Activated T-cell treated with anti-CD3 and anti-CD28 coated beads, Interleukin-2, amount 50 U/mL, for 24 hours (primary cell): ENCODE data around the gene KCNJ10.
A peak's percentile ranks its signal among the peaks of the same experiment; 100 is the strongest.

Experiments
- DNase-seq: peaks from one replicate; pipeline ENCODE4 v3.0.0-alpha.2; 2020
- H3K27ac Mint-ChIP-seq: 2 replicates; pipeline ENCODE4 v1.8.0; 2020; ENCODE audit warnings: mild to moderate bottlenecking, mixed read lengths
- H3K27me3 Mint-ChIP-seq: 2 replicates; pipeline ENCODE4 v1.8.0; 2020; ENCODE audit warnings: mixed read lengths
- H3K36me3 Mint-ChIP-seq: 2 replicates; pipeline ENCODE4 v1.8.0; 2020; ENCODE audit warnings: low read depth, mixed read lengths
- H3K4me1 Mint-ChIP-seq: 2 replicates; pipeline ENCODE4 v1.8.0; 2020; ENCODE audit warnings: low read depth, mixed read lengths
- H3K4me3 Mint-ChIP-seq: 2 replicates; pipeline ENCODE4 v1.8.0; 2020; ENCODE audit warnings: mild to moderate bottlenecking, moderate library complexity, mixed read lengths
- H3K9me3 Mint-ChIP-seq: 2 replicates; pipeline ENCODE4 v1.8.0; 2020; ENCODE audit warnings: mixed read lengths

The KCNJ10 gene

DNA sequence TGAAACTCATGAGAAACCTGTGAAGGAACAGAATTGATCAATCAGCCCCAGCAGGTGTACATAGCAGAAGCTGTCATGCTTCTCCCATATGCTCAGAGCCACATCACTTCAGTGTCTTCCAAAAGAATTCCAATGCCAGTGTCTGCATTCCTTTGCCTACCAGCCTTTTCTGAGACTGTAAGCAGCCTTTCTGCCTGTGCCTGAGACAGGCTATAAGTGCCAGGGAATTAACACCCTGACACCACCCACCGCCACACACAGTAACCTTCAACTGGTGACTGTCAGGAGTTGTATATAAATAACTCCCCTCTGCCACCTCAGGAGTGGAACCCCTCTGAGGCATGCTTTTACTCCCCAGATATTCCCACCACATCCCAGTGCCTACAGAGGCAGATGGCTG is 77.8 kb downstream of the KCNJ10 start:
- H3K4me1 Mint-ChIP-seq = peaks cover 9% of the 10 kb centered on the region
- H3K4me3 Mint-ChIP-seq = no peak overlapping the region
- peaks cover 11% of the 10 kb centered on the region for H3K27me3 Mint-ChIP-seq
- no peak for DNase-seq
- no peaks in the 10 kb centered on the region for H3K9me3 Mint-ChIP-seq
- H3K27ac Mint-ChIP-seq = peak overlapping the region; percentile 61
- H3K36me3 Mint-ChIP-seq = no peaks in the 10 kb centered on the region

DNA sequence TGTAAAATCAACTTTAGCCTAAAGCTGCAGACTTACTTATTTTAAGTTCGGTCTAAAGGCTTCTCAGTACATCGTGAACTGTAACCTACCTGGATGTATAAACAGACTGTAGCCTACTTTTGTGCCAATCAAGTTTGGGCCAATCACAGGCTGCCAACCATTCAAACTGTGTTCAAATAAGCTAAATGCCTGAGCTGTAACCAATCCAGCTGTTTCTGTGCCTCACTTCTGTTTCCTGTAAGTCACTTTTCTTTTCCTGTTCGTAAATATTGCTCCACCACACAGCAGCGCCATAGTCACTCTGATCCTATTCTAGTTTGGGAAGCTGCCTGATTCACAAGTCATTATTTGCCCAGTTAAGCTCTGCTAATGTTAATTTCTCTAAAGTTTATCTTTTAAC is 78.4 kb downstream of the KCNJ10 start:
- Mint-ChIP-seq H3K27me3 (peaks cover 9% of the 10 kb centered on the region), H3K4me1 (peaks cover 9% of the 10 kb centered on the region), H3K36me3 (no peaks in the 10 kb centered on the region), H3K4me3 (no peak overlapping the region), H3K27ac (no peak overlapping the region), H3K9me3 (no peaks in the 10 kb centered on the region)
- DNase-seq = no peak

DNA sequence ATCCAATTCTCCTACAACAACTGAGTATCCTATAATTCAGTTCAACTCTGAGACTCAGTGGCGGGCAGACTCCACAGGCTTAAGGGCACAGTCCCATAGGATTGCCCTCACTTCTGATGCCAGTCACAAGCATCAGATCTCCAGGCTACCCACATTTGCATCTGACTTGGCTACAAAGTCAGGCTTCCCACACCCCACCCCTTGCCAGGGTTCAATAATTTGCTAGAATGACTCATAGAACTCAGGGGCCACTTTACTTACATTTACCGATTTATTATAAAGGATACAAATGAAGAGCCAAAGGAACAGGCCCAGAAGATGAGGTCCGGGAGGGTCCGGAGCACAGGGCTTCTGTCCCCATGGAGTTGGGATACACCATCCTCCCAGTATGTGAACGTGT is 80.0 kb downstream of the KCNJ10 start:
- no peak overlapping the region for H3K27ac Mint-ChIP-seq
- peaks cover 9% of the 10 kb centered on the region for H3K4me1 Mint-ChIP-seq
- peaks cover 11% of the 10 kb centered on the region for H3K27me3 Mint-ChIP-seq
- H3K36me3 Mint-ChIP-seq = no peaks in the 10 kb centered on the region
- no peak for DNase-seq
- H3K9me3 Mint-ChIP-seq = no peaks in the 10 kb centered on the region
- no peak overlapping the region for H3K4me3 Mint-ChIP-seq

DNA sequence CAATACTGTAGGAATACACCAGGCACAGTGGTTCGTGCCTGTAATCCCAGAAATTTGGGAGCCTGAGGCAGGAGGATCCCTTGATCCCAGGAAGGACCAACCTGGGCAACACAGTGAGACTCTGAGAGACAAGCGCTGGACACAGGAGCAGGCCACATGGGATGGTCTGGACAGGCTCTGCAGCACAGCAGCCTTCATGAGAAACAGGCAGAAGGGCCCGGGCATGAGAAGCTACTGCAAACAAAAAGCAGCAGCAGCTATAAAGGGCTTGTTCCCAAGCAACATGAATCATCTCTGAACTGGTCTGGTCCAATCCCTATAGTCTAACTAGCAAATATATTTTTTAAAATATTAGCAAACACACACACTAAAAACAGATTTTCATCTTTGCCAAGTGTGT is 80.4 kb downstream of the KCNJ10 start:
- no peak overlapping the region for H3K27ac Mint-ChIP-seq
- peaks cover 9% of the 10 kb centered on the region for H3K4me1 Mint-ChIP-seq
- H3K36me3 Mint-ChIP-seq = no peaks in the 10 kb centered on the region
- H3K9me3 Mint-ChIP-seq = no peaks in the 10 kb centered on the region
- peaks cover 14% of the 10 kb centered on the region for H3K27me3 Mint-ChIP-seq
- H3K4me3 Mint-ChIP-seq = no peak overlapping the region
- DNase-seq = no peak

DNA sequence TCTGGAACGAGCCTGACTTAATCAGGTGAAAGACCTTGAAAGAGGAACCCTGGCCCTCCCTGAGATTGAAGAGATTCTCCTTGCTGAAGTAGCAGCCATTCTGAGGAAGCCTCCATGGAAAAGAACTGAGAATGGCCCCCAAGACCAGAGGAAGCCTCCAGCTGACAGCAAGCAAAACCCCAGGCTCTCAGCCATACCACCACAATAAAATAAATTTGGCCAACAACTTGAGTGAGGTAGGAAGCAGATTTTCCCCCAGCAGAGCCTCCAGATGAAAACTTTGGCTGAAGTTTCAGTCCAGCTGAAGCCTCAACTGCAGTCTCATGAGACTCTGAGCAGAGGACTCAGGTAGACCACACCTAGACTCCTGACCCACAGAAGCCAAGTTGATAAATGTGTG is 82.0 kb downstream of the KCNJ10 start:
- H3K36me3 Mint-ChIP-seq = no peaks in the 10 kb centered on the region
- peaks cover 22% of the 10 kb centered on the region for H3K27me3 Mint-ChIP-seq
- H3K27ac Mint-ChIP-seq = no peak overlapping the region
- H3K9me3 Mint-ChIP-seq = no peaks in the 10 kb centered on the region
- no peak for DNase-seq
- H3K4me3 Mint-ChIP-seq = no peak overlapping the region
- peaks cover 9% of the 10 kb centered on the region for H3K4me1 Mint-ChIP-seq

DNA sequence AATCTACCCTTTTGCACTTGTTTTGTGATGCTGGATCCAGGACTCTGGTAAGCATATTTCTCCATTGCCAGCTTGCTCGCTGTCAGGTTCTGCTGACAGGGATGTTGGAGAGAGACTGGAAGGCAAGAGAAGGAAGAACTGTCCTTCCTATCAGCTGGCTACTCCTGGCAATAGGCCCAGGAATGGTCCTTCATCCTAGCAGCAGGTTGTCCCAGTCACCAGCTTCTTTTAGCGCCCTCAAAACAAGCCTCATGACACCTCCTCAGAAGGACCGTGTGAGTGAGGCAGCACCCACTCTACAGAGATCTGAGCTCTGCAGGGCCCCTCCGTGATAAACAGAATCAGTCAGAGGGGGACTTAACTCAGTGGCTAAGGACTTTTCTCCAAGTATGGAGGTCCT is 82.8 kb downstream of the KCNJ10 start:
- no peak for DNase-seq
- H3K27ac Mint-ChIP-seq = no peak overlapping the region
- H3K27me3 Mint-ChIP-seq = peaks cover 26% of the 10 kb centered on the region
- H3K4me3 Mint-ChIP-seq = no peak overlapping the region
- no peaks in the 10 kb centered on the region for H3K36me3 Mint-ChIP-seq
- peaks cover 9% of the 10 kb centered on the region for H3K4me1 Mint-ChIP-seq
- no peaks in the 10 kb centered on the region for H3K9me3 Mint-ChIP-seq

DNA sequence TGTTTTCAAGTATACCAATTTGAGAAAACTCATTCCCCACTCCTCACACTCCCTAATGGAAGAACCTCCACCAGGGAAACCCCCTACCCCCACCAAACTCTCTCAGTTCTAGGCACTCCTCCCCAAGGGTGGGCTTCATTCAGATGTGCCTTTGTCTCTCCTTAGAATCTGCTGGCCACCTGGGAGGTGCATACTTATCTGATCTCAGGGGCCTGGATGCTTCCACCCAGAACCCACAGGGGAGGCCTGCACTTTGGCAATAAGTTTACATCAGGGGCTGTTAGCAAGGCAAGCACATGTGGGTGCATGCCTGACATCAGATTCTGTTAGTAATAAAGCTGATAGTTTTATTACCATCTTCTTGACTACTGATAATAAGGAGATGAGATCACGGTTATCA is 83.4 kb downstream of the KCNJ10 start:
- no peak overlapping the region for H3K27ac Mint-ChIP-seq
- H3K27me3 Mint-ChIP-seq = peaks cover 33% of the 10 kb centered on the region
- H3K4me1 Mint-ChIP-seq = peaks cover 6% of the 10 kb centered on the region
- H3K4me3 Mint-ChIP-seq = no peak overlapping the region
- no peak for DNase-seq
- no peaks in the 10 kb centered on the region for H3K36me3 Mint-ChIP-seq
- H3K9me3 Mint-ChIP-seq = no peaks in the 10 kb centered on the region

DNA sequence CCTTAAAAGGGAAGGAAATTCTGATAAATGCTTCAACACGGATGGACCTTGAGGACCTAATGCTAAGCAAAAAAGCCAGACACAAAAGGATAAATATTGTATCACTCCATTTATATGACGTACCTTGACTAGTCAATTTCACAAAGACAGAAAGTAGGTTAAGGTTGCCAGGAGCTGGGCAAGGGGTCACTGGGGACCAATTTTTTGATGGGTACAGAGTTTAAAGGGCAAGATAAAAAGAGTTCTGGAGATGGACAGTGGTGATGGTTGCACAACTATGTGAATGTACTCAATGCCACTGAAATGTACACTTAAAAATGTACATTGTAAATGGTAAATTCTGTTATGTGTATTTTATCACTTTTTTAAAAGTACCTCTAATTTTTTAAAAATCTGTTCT is 83.9 kb downstream of the KCNJ10 start:
- peaks cover 34% of the 10 kb centered on the region for H3K27me3 Mint-ChIP-seq
- H3K9me3 Mint-ChIP-seq = no peaks in the 10 kb centered on the region
- DNase-seq = no peak
- no peaks in the 10 kb centered on the region for H3K36me3 Mint-ChIP-seq
- peaks cover 1% of the 10 kb centered on the region for H3K4me1 Mint-ChIP-seq
- H3K4me3 Mint-ChIP-seq = no peak overlapping the region
- H3K27ac Mint-ChIP-seq = no peak overlapping the region

DNA sequence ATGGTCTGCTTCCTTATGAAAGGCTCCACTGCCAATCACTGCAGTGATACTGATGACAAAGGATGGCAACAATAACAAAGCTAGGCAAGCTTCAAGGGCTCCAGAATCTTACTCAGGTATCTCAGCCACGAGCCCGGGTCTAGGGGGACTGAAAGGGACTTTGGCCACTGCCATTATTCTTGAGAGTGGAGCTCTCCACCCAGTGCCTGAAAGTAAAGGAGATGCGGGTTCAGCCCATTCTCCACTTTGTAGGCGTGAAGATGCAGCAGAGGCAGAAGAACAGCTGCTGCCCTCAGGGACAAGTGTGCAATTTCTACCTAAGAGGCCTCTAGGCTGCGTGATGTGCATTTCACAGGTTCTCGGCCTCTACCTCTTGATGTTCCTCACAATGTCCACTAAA is 84.5 kb downstream of the KCNJ10 start:
- peaks cover 38% of the 10 kb centered on the region for H3K27me3 Mint-ChIP-seq
- H3K36me3 Mint-ChIP-seq = no peaks in the 10 kb centered on the region
- no peak for DNase-seq
- H3K9me3 Mint-ChIP-seq = no peaks in the 10 kb centered on the region
- no peak overlapping the region for H3K4me3 Mint-ChIP-seq
- no peak overlapping the region for H3K27ac Mint-ChIP-seq
- H3K4me1 Mint-ChIP-seq = no peaks in the 10 kb centered on the region

DNA sequence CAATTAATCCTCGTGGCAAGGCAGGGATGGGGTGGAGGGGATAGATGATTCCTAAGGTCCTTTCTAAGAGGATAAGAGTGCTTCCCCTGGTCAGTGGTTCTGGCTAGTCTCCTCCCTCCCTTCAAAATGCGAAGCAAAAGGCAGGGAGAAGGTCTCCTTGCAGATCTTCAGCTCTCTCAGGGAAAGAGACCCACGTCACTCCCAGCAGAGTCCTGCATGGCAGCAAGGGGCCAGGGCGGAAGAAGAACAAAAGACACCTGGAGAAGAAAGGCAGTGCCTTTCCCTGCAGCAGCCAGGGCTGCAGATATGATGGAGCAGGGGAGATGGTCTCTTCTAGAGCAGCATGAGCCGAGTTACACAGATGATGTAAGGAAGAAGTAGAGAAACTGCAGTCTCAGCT is 86.3 kb downstream of the KCNJ10 start:
- Mint-ChIP-seq H3K4me3 (no peak overlapping the region), H3K36me3 (no peaks in the 10 kb centered on the region), H3K27ac (no peak overlapping the region), H3K9me3 (no peaks in the 10 kb centered on the region), H3K27me3 (peaks cover 46% of the 10 kb centered on the region), H3K4me1 (no peaks in the 10 kb centered on the region)
- no peak for DNase-seq

DNA sequence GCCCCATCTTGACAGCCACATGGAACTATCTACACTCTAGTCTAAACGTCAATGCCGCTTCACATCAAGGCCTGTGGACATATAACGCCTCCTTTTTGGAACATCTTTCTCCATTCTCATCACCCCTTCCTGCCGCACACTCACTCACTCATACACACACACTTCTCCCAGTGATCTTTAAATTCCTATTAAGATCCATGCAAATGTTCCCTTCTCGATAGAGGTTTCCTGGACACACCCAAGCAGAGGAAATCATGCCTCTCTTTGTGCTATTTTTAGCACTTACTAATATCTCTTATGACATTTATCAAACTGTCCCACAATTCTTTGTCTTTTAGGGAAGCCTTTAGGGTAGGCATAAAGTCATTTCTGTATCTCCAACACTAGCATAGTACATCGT is 87.7 kb downstream of the KCNJ10 start:
- no peak for DNase-seq
- no peaks in the 10 kb centered on the region for H3K36me3 Mint-ChIP-seq
- H3K27me3 Mint-ChIP-seq = peaks cover 44% of the 10 kb centered on the region
- H3K27ac Mint-ChIP-seq = no peak overlapping the region
- no peaks in the 10 kb centered on the region for H3K9me3 Mint-ChIP-seq
- no peak overlapping the region for H3K4me3 Mint-ChIP-seq
- H3K4me1 Mint-ChIP-seq = no peaks in the 10 kb centered on the region

DNA sequence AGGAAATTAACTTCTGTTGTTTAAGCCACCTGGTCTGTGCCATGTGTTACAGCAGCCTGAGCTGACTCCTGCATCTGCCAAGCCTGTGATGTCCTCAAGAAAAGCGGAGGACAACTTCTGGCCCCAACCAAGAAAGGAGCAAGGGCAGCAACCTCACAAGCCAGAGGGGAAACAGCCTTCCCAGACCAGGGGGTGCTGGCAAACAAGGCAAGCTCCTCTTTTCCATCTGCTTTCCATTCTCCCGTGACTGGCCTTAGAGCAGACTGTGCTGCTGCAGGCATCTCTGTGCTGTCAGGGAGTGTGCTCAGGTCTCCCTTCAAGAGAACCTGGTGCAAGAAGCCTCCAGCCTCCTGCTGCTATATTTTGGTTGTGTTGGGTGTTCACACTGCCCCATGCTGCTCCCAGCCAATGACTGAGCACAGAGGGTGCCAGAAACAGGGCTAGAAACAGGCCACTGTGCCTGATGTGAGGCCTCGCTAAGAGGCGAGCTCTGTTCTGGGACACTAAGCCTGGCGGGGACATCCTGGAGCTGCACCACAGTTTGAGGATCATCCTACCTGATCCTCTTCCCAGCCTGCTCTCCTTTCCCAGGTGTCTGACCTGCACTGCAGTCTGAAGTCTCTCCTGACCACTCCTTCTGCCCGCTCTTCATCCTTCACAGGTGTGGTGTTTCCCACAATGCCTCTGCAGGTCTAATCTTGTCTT is 88.5 kb downstream of the KCNJ10 start:
- no peak for DNase-seq
- H3K4me1 Mint-ChIP-seq = no peaks in the 10 kb centered on the region
- no peak overlapping the region for H3K27ac Mint-ChIP-seq
- no peaks in the 10 kb centered on the region for H3K9me3 Mint-ChIP-seq
- H3K27me3 Mint-ChIP-seq = peaks cover 48% of the 10 kb centered on the region
- no peak overlapping the region for H3K4me3 Mint-ChIP-seq
- no peaks in the 10 kb centered on the region for H3K36me3 Mint-ChIP-seq

DNA sequence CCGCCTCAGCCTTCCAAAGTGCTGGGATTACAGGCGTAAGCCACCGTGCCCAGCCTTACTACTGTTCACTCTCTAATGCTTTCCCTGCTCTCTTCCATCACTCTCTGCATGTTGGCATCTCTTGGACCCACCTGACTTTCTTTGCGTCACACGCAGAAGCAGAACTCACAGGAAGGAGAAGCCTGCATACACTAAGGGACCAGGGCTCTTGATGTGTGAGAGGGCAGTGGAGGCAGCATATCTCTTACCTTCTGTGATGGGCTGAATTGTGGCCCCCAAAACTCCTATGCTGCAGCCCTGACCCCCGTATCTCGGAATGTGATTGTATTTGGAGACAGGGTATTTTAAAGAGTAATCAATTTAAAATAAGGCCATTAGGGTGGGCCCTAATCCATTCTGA is 89.2 kb downstream of the KCNJ10 start:
- peaks cover 48% of the 10 kb centered on the region for H3K27me3 Mint-ChIP-seq
- H3K4me3 Mint-ChIP-seq = no peak overlapping the region
- no peaks in the 10 kb centered on the region for H3K36me3 Mint-ChIP-seq
- H3K9me3 Mint-ChIP-seq = no peaks in the 10 kb centered on the region
- no peak overlapping the region for H3K27ac Mint-ChIP-seq
- no peaks in the 10 kb centered on the region for H3K4me1 Mint-ChIP-seq
- no peak for DNase-seq

DNA sequence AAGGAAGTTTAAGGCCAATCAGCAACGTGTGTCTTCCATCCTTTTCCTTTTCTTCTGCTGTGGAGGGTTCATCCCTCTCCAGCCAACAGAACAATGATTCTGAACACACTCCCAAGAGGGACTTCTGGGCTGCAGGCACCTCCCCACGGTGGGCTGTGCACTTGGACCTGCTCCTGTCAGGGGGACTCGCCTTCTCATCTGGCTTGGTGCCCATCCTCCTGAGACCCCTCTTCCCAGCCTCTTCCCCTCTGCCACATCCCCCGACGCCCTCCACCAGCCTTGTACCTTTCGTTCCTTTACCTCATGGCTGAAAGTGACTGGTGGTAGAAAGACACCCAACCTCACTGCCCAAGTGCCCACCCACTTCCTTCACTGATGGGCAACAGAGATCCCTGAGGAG is 89.9 kb downstream of the KCNJ10 start:
- Mint-ChIP-seq H3K36me3 (no peaks in the 10 kb centered on the region), H3K27me3 (peaks cover 46% of the 10 kb centered on the region), H3K27ac (no peak overlapping the region), H3K4me3 (no peak overlapping the region), H3K9me3 (no peaks in the 10 kb centered on the region), H3K4me1 (no peaks in the 10 kb centered on the region)
- no peak for DNase-seq

DNA sequence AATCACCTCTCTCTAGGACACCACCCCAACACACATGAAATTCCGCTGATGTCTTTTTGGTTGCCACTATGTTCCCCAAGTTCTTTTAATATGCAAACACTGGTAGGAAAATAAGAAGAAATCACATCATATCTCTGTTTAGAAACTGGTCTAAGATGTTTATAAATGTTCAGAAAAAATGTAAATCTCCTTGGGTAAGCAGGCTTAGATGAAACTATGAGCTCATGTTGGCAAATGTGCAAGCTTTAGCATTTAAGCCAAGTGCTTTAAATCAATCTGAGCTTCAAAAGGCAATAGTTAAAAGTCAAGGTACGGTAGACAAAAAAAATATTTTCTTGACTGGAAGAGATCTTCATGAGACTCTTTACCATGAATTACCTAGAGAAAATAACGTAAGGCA is 90.7 kb downstream of the KCNJ10 start:
- peaks cover 42% of the 10 kb centered on the region for H3K27me3 Mint-ChIP-seq
- H3K36me3 Mint-ChIP-seq = no peaks in the 10 kb centered on the region
- no peak overlapping the region for H3K4me3 Mint-ChIP-seq
- H3K27ac Mint-ChIP-seq = no peak overlapping the region
- no peaks in the 10 kb centered on the region for H3K4me1 Mint-ChIP-seq
- no peak for DNase-seq
- H3K9me3 Mint-ChIP-seq = no peaks in the 10 kb centered on the region

DNA sequence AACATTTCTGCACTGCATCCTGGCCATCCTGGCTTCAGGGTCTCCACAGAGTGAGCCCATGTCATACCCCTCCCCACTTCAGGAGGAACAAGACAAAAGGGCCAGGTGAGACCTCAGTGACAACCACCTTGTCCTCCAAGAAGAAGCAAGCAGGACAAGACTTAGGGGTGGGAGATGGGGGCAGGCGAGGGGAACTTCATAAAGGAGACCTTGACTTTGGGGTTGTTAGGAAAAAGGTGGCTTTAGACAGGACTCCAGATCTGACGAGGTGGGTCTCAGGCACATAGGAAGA is 91.9 kb downstream of the KCNJ10 start:
- Mint-ChIP-seq H3K27ac (no peak overlapping the region), H3K4me1 (no peaks in the 10 kb centered on the region), H3K36me3 (no peaks in the 10 kb centered on the region), H3K27me3 (peaks cover 34% of the 10 kb centered on the region), H3K4me3 (no peak overlapping the region), H3K9me3 (no peaks in the 10 kb centered on the region)
- DNase-seq = no peak
